Esophagus muscularis mucosa (tissue), 4 donors: ENCODE data around the gene PARD3B. TPM values are rescaled to one million over a fixed set of nuclear protein-coding genes. Genes with fewer than 3 reads are reported as not detected.
A peak's percentile ranks its signal among the peaks of the same experiment; 100 is the strongest.

Experiments
- DNase-seq: peaks from one replicate; pipeline ENCODE4 v3.0.0-alpha.2; 2017; ENCODE audit errors: extremely low spot score
- H3K27ac ChIP-seq, 4 donors: fragments of 200-600 bp; sonication (generic); replicated peaks in 1 of 4; 1 replicate in 3 of 4; 2 replicates in 1 of 4; pipeline ENCODE4 v1.5.1; 2016 to 2019; ENCODE audit warnings: mild to moderate bottlenecking in 1 of 4
- H3K27me3 ChIP-seq, 4 donors: fragments of 200-600 bp; sonication (generic); one replicate each; pipeline versions ENCODE4 v1.5.1 to v1.6.0; 2016 to 2019
- H3K36me3 ChIP-seq, 4 donors: fragments of 200-600 bp; sonication (generic); one replicate each; pipeline ENCODE4 v1.5.1; 2016 to 2019
- H3K4me1 ChIP-seq, 4 donors: fragments of 200-600 bp; sonication (generic); one replicate each; pipeline ENCODE4 v1.5.1; 2016 to 2019
- H3K4me3 ChIP-seq, 4 donors: fragments of 200-600 bp; sonication (generic); 1 replicate in 2 of 4; 2 replicates in 2 of 4; pipeline ENCODE4 v1.5.1; 2016 to 2019; ENCODE audit warnings: mild to moderate bottlenecking in 4 of 4, moderate library complexity in 1 of 4
- H3K9me3 ChIP-seq, 4 donors: fragments of 200-600 bp; sonication (generic); 1 replicate in 3 of 4; 2 replicates in 1 of 4; pipeline ENCODE4 v1.5.1; 2016 to 2019
- CTCF ChIP-seq, 3 experiments: fragments of 200-600 bp in 2 of 3; fragments of 450-650 bp in 1 of 3; sonication (generic) in 2 of 3; IDR thresholded peaks; one replicate each; pipeline ENCODE4 v1.5.1; 2017 to 2019; ENCODE audit warnings: antibody characterized with exemption in 3 of 3, mild to moderate bottlenecking in 2 of 3, moderate library complexity in 1 of 3
- EP300 ChIP-seq: sonication (generic); formaldehyde crosslinking; IDR thresholded peaks from one replicate; pipeline ENCODE4 v1.6.1; 2017; ENCODE audit warnings: antibody characterized with exemption
- POLR2A ChIP-seq: fragments of 450-650 bp; IDR thresholded peaks from one replicate; pipeline ENCODE4 v1.6.1; 2017; ENCODE audit warnings: antibody characterized with exemption, moderate library complexity, mild to moderate bottlenecking, low read depth
- POLR2AphosphoS5 ChIP-seq, 2 donors: sonication (generic); formaldehyde crosslinking; IDR thresholded peaks; one replicate each; pipeline ENCODE4 v1.6.1; 2017; ENCODE audit warnings: antibody characterized with exemption in 2 of 2
- WGBS: methylation state at CpG from one replicate; pipeline ENCODE4 v1.1.5; 2018; 5-methylcytosine and 5-hydroxymethylcytosine counted together
- intact Hi-C: fragments of 100-400 bp; cut with DNase I; formaldehyde crosslinking; loops from one replicate; pipeline ENCODE4 v1.15.1; 2023
- total RNA-seq, 4 donors: library from RNA; depleted of rRNA; stranded (reverse); fragments of >200 nt; gene quantifications; one replicate each; pipeline versions ENCODE4 v1.1.0 to v1.2.1, GENCODE V29; 2016

Gene PARD3B
- total RNA-seq, 4 donors from 2014 or later, result 24.2 to 40.8 (median 32.5) TPM

DNA sequence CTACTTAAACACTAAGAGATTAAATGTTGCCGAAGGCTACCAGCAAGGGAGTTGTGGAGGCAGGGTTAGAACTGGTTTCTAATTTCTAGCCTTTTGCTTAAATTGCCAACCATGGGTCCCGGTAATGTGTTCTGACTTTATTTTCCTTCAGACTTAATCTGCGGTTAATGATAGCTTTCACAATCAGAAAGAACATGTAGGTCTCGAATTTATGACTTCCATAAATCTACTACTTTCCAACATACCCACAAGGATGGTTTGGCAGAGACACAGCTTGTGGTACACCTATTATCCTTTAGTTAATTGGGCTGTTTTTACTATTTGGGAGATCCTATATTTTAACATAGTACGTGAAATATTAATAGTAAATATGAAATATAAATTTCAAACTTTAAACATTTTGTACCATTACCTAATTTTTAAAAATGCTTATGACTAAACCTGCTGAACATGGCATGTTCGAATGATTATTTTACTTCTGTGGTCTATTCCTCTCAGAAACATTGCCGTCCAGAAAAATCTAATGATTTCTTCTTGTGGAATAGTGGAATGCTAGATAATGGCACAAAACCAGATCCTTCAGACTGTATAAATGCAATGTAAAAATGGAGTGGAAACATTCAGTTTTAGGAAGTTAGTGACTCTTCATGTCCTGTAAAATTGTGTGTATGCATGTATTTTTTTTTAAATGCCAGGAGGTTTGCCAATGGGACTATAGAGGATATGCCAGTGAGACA lies 41.3 kb downstream of the PARD3B start:
- intact Hi-C loops, result no loop called here
- no peak for TF ChIP-seq POLR2A
- TF ChIP-seq POLR2AphosphoS5 (IDR thresholded peaks at IDR 0.05), result no peak
- TF ChIP-seq CTCF (IDR thresholded peaks at IDR 0.05), result no peak
- no peak for TF ChIP-seq EP300
- no peak for DNase-seq
- no peak overlapping the region for H3K4me3 ChIP-seq
- WGBS, result 96% methylated on average over 7 of the region's 7 CpGs
- H3K36me3 ChIP-seq, result no peaks in the 10 kb centered on the region
- H3K9me3 ChIP-seq, result peaks cover 0 to 10% (median 5%) of the 10 kb centered on the region in 4 donors
- H3K4me1 ChIP-seq, result peaks cover 0 to 3% (median 0%) of the 10 kb centered on the region in 4 donors
- no peak overlapping the region for H3K27ac ChIP-seq
- no peaks in the 10 kb centered on the region for H3K27me3 ChIP-seq

DNA sequence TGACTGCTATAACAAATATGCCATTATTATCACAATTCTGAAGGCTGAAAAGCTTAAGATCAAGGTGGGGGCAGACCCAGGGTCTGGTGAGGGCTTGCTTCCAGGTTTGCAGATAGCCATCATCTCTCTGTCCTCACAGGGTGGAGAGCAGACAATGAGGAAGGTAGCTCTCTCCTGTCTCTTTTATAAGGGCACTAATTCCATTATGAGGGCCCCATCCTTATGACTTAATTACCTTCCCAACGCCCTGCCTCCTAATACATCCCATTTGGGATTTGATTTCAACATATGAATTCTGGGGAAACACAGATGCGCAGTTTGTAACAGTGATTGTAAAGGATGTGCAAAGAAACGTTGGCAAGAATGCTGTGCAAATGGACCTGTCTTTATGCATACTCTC lies 44.8 kb downstream of the PARD3B start:
- Histone ChIP-seq H3K27ac (no peak overlapping the region), H3K27me3 (no peaks in the 10 kb centered on the region), H3K9me3 (peaks cover 0 to 10% (median 5%) of the 10 kb centered on the region in 4 donors), H3K36me3 (no peaks in the 10 kb centered on the region), H3K4me3 (no peak overlapping the region), H3K4me1 (no peaks in the 10 kb centered on the region)
- TF ChIP-seq CTCF (IDR thresholded peaks at IDR 0.05) (no peak), EP300 (no peak), POLR2AphosphoS5 (IDR thresholded peaks at IDR 0.05) (no peak)
- intact Hi-C loops, result no loop called here
- DNase-seq, result no peak
- 91% methylated on average over 3 of the region's 3 CpGs for WGBS

DNA sequence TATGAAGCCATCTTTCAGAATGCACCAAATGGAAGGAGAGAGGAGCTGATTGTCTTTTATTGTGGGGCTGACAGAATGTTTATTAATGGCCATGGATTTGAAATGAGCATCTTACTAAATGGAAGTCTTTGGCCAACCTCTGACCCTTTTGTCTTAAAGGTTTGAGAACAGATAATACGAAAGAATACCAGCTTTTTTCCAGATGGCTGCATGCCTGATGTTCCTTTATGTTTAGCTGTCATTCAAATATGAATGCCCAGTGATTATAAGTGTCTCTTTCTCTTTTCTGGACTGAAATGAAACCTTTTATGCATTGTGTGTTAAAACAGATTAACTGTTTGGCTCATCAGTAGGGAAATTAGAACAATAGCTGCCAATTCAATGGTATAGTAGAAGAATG lies 46.0 kb downstream of the PARD3B start:
- Histone ChIP-seq H3K4me1 (peaks cover 0 to 9% (median 0%) of the 10 kb centered on the region in 4 donors), H3K4me3 (no peak overlapping the region)

GRCh38 chr2:204604061-204604460 lies 58.8 kb downstream of the PARD3B start:
- Histone ChIP-seq H3K9me3 (peaks cover 0 to 2% (median 0%) of the 10 kb centered on the region in 4 donors), H3K4me3 (no peak overlapping the region), H3K27ac (peak overlapping the region; percentile 40 to 60 (median 47)), H3K27me3 (no peaks in the 10 kb centered on the region), H3K4me1 (peaks cover 25 to 67% (median 59%) of the 10 kb centered on the region in 4 donors), H3K36me3 (no peaks in the 10 kb centered on the region)
- WGBS, result 48% methylated on average over 2 of the region's 2 CpGs
- intact Hi-C loops, result no loop called here
- no peak for DNase-seq
- TF ChIP-seq POLR2A (no peak), EP300 (no peak), POLR2AphosphoS5 (IDR thresholded peaks at IDR 0.05) (no peak), CTCF (IDR thresholded peaks at IDR 0.05) (no peak)

More for the DNA sequence above, 46.0 kb downstream of the PARD3B start:
- 95% methylated on average over 1 of the region's 1 CpG for WGBS
- Histone ChIP-seq H3K36me3 (no peaks in the 10 kb centered on the region), H3K27ac (no peak overlapping the region), H3K27me3 (no peaks in the 10 kb centered on the region), H3K9me3 (peaks cover 0 to 10% (median 5%) of the 10 kb centered on the region in 4 donors)
- TF ChIP-seq EP300 (no peak), POLR2AphosphoS5 (IDR thresholded peaks at IDR 0.05) (no peak), CTCF (IDR thresholded peaks at IDR 0.05) (no peak), POLR2A (no peak)
- DNase-seq, result no peak
- intact Hi-C loops, result no loop called here
